ENCODE measurements around the gene CHPF2. TPM values are rescaled to one million over a fixed set of nuclear protein-coding genes. Genes with fewer than 3 reads are reported as not detected.

The CHPF2 gene
- polyA plus RNA-seq, 1 donor: 25.1 TPM

- no peaks in the 10 kb centered on the region for H3K36me3 ChIP-seq (ENCODE audit: control insufficient read depth, insufficient read depth, low read length)
- H3K4me3 ChIP-seq (ENCODE audit: low read length): no peak overlapping the region
- no peak overlapping the region for H3K27ac ChIP-seq (ENCODE audit: low read length)
- DNase-seq: peak in 1 of 2 donors; percentile 9
- H3K4me1 ChIP-seq (ENCODE audit: control insufficient read depth, insufficient read depth, low read length): no peaks in the 10 kb centered on the region
- no peaks in the 10 kb centered on the region for H3K9me3 ChIP-seq (ENCODE audit: control insufficient read depth, low read depth, low read length)
- no CpG with 5 or more reads among the region's 9 CpGs for WGBS (ENCODE audit: insufficient coverage, low lambda C conversion rate)
- peaks cover 30% of the 10 kb centered on the region for H3K27me3 ChIP-seq (ENCODE audit: control insufficient read depth, insufficient read depth, low read length)
Measured at GRCh38 chr7:151206914-151207313, 25.4 kb upstream of the CHPF2 start.

- 100% methylated on average over 1 of the region's 9 CpGs for WGBS (ENCODE audit: insufficient coverage, low lambda C conversion rate)
Measured at GRCh38 chr7:151207315-151207714, 25.0 kb upstream of the CHPF2 start.

DNA sequence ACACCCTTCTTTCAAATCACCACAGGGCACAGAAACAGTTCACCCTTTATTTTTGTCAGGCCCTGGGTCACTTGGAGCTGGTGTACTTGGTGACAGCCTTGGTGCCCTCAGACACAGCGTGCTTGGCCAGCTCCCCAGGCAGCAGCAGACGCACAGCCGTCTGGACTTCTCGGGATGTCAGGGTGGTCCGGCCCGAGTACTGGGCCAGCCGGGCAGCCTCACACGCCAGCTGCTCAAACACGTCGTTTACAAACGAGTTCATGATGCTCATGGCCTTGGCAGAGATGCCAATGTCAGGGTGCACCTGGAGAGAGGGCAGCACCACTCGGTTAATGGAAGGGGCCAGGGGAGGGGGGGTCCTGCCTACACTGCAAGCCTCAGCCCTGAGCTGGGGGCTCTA is 24.5 kb upstream of the CHPF2 start:
- DNase-seq: no peak
- Histone ChIP-seq H3K4me3 (ENCODE audit: low read length) (no peak overlapping the region), H3K4me1 (ENCODE audit: control insufficient read depth, insufficient read depth, low read length) (no peaks in the 10 kb centered on the region), H3K9me3 (ENCODE audit: control insufficient read depth, low read depth, low read length) (no peaks in the 10 kb centered on the region), H3K36me3 (ENCODE audit: control insufficient read depth, insufficient read depth, low read length) (peaks cover 5% of the 10 kb centered on the region), H3K27me3 (ENCODE audit: control insufficient read depth, insufficient read depth, low read length) (peaks cover 28% of the 10 kb centered on the region), H3K27ac (ENCODE audit: low read length) (no peak overlapping the region)
- WGBS (ENCODE audit: insufficient coverage, low lambda C conversion rate): no CpG with 5 or more reads among the region's 12 CpGs

More at GRCh38 chr7:151207315-151207714, 25.0 kb upstream of the CHPF2 start:
- H3K27ac ChIP-seq (ENCODE audit: low read length): no peak overlapping the region
- no peak overlapping the region for H3K4me3 ChIP-seq (ENCODE audit: low read length)
- H3K36me3 ChIP-seq (ENCODE audit: control insufficient read depth, insufficient read depth, low read length): peaks cover under 1% of the 10 kb centered on the region
- H3K4me1 ChIP-seq (ENCODE audit: control insufficient read depth, insufficient read depth, low read length): no peaks in the 10 kb centered on the region
- no peaks in the 10 kb centered on the region for H3K9me3 ChIP-seq (ENCODE audit: control insufficient read depth, low read depth, low read length)
- peaks cover 30% of the 10 kb centered on the region for H3K27me3 ChIP-seq (ENCODE audit: control insufficient read depth, insufficient read depth, low read length)
- no peak for DNase-seq

- Histone ChIP-seq H3K27me3 (ENCODE audit: control insufficient read depth, insufficient read depth, low read length) (peaks cover 24% of the 10 kb centered on the region), H3K27ac (ENCODE audit: low read length) (no peak overlapping the region), H3K36me3 (ENCODE audit: control insufficient read depth, insufficient read depth, low read length) (peaks cover 10% of the 10 kb centered on the region), H3K4me1 (ENCODE audit: control insufficient read depth, insufficient read depth, low read length) (no peaks in the 10 kb centered on the region), H3K9me3 (ENCODE audit: control insufficient read depth, low read depth, low read length) (no peaks in the 10 kb centered on the region), H3K4me3 (ENCODE audit: low read length) (no peak overlapping the region)
- no peak for DNase-seq
- no CpG with 5 or more reads among the region's 9 CpGs for WGBS (ENCODE audit: insufficient coverage, low lambda C conversion rate)
Measured at GRCh38 chr7:151208253-151208862, 23.9 kb upstream of the CHPF2 start.

DNA sequence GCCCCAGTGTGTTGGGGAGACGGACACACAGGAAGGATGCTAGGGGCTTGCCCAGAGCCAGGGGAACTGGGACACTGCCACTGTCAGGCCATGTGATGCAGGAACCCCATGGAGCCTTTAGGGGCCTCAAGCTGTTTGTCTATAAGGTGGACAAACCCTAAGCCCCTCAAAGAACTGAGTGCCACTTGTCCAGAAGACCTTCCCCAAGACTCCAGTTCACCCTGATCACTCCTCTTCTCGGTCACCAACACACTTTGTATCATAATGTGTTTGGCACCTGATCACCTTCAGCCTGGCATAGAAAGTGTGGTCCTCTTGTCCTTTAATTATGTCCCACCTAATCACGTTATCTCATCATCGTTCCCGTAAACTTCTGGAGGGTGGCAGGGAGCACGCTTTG is 22.7 kb upstream of the CHPF2 start:
- no peak overlapping the region for H3K4me3 ChIP-seq (ENCODE audit: low read length)
- DNase-seq: no peak
- peaks cover 14% of the 10 kb centered on the region for H3K27me3 ChIP-seq (ENCODE audit: control insufficient read depth, insufficient read depth, low read length)
- WGBS (ENCODE audit: insufficient coverage, low lambda C conversion rate): no CpG with 5 or more reads among the region's 6 CpGs
- H3K4me1 ChIP-seq (ENCODE audit: control insufficient read depth, insufficient read depth, low read length): no peaks in the 10 kb centered on the region
- no peak overlapping the region for H3K27ac ChIP-seq (ENCODE audit: low read length)
- H3K9me3 ChIP-seq (ENCODE audit: control insufficient read depth, low read depth, low read length): no peaks in the 10 kb centered on the region
- H3K36me3 ChIP-seq (ENCODE audit: control insufficient read depth, insufficient read depth, low read length): peaks cover 19% of the 10 kb centered on the region

- H3K4me3 ChIP-seq (ENCODE audit: low read length): no peak within 1 kb of the TSS
- H3K27me3 ChIP-seq (ENCODE audit: control insufficient read depth, insufficient read depth, low read length): peaks cover 7% of the 10 kb centered on the region
- H3K27ac ChIP-seq (ENCODE audit: low read length): no peak within 1 kb of the TSS
- no peak for DNase-seq
- 83% methylated on average over 1 of the region's 17 CpGs for WGBS (ENCODE audit: insufficient coverage, low lambda C conversion rate)
- H3K9me3 ChIP-seq (ENCODE audit: control insufficient read depth, low read depth, low read length): no peaks in the 10 kb centered on the region
- no peaks in the 10 kb centered on the region for H3K4me1 ChIP-seq (ENCODE audit: control insufficient read depth, insufficient read depth, low read length)
- peaks cover 26% of the 10 kb centered on the region for H3K36me3 ChIP-seq (ENCODE audit: control insufficient read depth, insufficient read depth, low read length)
Measured at GRCh38 chr7:151210087-151210854, 22.0 kb upstream of the CHPF2 start, which contains the start of gene H2BK1. H2BK1 (minus strand) TSS chr7:151210488; CDS start chr7:151210318, 170 bp downstream.

DNA sequence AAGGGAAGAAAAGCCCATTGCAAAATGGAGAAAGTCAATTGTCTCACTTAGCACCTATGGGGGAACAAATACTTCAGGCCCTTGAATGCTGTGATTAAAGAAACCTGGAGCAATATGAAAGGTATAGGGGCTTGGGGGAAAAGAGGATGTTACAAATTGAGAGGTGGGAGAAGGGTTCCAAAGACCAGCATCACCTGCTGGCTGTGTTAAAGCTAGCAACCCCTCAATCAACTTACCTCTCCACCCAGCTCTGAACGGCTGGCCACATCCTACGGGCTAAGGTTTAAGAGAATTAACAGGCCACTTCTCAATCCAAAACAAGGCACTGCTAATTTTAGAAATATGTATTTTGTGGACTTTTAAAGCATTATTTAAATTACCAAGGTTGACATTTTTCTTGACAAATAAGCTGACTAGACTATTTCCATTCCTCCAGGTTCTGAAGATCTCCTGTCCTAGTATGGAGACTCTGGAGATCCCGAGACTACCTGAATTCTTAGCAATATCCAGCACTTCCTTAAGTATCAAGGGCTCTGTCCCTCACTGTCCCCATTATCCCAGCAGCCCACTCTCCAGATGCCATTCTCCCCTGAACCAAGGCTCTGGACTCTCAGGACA is 21.0 kb upstream of the CHPF2 start:
- H3K27me3 ChIP-seq (ENCODE audit: control insufficient read depth, insufficient read depth, low read length): no peaks in the 10 kb centered on the region
- no peak overlapping the region for H3K27ac ChIP-seq (ENCODE audit: low read length)
- no peaks in the 10 kb centered on the region for H3K4me1 ChIP-seq (ENCODE audit: control insufficient read depth, insufficient read depth, low read length)
- H3K4me3 ChIP-seq (ENCODE audit: low read length): no peak overlapping the region
- H3K9me3 ChIP-seq (ENCODE audit: control insufficient read depth, low read depth, low read length): no peaks in the 10 kb centered on the region
- H3K36me3 ChIP-seq (ENCODE audit: control insufficient read depth, insufficient read depth, low read length): peaks cover 34% of the 10 kb centered on the region
- WGBS (ENCODE audit: insufficient coverage, low lambda C conversion rate): no CpG with 5 or more reads among the region's 3 CpGs
- no peak for DNase-seq

DNA sequence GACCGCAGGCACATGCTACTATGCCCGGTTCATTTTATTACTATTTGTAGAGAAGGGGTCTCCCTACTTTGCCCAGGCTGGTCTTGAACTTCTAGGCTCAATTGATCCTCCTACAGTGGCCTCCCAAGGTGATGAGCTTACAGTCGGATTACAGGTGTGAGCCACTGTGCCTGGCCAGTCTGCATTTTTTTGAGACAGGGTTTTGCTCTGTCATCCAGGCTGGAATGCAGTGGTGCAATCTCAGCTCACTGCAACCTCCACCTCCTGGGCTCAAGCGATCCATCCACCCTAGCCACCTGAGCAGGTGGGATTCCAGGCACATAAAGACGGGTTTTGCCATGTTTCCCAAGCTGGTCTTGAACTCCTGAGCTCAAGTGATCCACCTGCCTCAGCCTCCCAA is 19.7 kb upstream of the CHPF2 start:
- WGBS (ENCODE audit: insufficient coverage, low lambda C conversion rate): no CpG with 5 or more reads among the region's 5 CpGs
- no peaks in the 10 kb centered on the region for H3K4me1 ChIP-seq (ENCODE audit: control insufficient read depth, insufficient read depth, low read length)

GRCh38 chr7:151213826-151214225 is 18.5 kb upstream of the CHPF2 start:
- Histone ChIP-seq H3K27me3 (ENCODE audit: control insufficient read depth, insufficient read depth, low read length) (no peaks in the 10 kb centered on the region), H3K36me3 (ENCODE audit: control insufficient read depth, insufficient read depth, low read length) (peaks cover 60% of the 10 kb centered on the region), H3K9me3 (ENCODE audit: control insufficient read depth, low read depth, low read length) (no peaks in the 10 kb centered on the region), H3K4me3 (ENCODE audit: low read length) (no peak overlapping the region), H3K27ac (ENCODE audit: low read length) (no peak overlapping the region), H3K4me1 (ENCODE audit: control insufficient read depth, insufficient read depth, low read length) (no peaks in the 10 kb centered on the region)
- DNase-seq: no peak
- no CpG with 5 or more reads among the region's 3 CpGs for WGBS (ENCODE audit: insufficient coverage, low lambda C conversion rate)

More for the DNA sequence above, 19.7 kb upstream of the CHPF2 start:
- H3K9me3 ChIP-seq (ENCODE audit: control insufficient read depth, low read depth, low read length): no peaks in the 10 kb centered on the region
- no peak overlapping the region for H3K4me3 ChIP-seq (ENCODE audit: low read length)
- H3K36me3 ChIP-seq (ENCODE audit: control insufficient read depth, insufficient read depth, low read length): peaks cover 48% of the 10 kb centered on the region
- no peak overlapping the region for H3K27ac ChIP-seq (ENCODE audit: low read length)
- no peak for DNase-seq
- no peaks in the 10 kb centered on the region for H3K27me3 ChIP-seq (ENCODE audit: control insufficient read depth, insufficient read depth, low read length)

DNA sequence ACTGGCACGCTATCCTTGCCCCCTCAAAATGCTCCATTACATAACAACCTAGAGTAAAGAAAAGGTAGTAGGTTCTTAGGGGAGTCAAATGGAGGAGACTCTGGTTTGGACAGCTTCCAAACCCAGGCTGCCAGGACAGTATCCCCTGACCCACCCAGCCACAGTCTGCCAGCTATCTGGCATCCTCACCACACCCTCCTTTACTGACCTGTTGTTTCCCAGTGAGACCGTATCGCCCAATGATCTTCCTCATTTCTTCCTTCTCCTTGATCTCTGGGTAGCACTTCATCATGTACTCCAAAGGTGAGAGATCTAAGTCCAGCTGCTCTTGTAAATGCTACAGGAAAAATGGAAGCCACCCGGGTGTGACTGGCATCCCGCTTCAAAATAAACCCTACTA is 16.9 kb upstream of the CHPF2 start:
- Histone ChIP-seq H3K4me1 (ENCODE audit: control insufficient read depth, insufficient read depth, low read length) (no peaks in the 10 kb centered on the region), H3K36me3 (ENCODE audit: control insufficient read depth, insufficient read depth, low read length) (peaks cover 66% of the 10 kb centered on the region), H3K27me3 (ENCODE audit: control insufficient read depth, insufficient read depth, low read length) (no peaks in the 10 kb centered on the region), H3K4me3 (ENCODE audit: low read length) (no peak overlapping the region), H3K27ac (ENCODE audit: low read length) (no peak overlapping the region), H3K9me3 (ENCODE audit: control insufficient read depth, low read depth, low read length) (no peaks in the 10 kb centered on the region)
- no CpG with 5 or more reads among the region's 5 CpGs for WGBS (ENCODE audit: insufficient coverage, low lambda C conversion rate)
- no peak for DNase-seq

Measured in large intestine (tissue), 3 donors.